ENCODE measurements around the gene RNF151.
A peak's percentile ranks its signal among the peaks of the same experiment; 100 is the strongest.

RNF151 gene

GRCh38 chr16:1997494-1998359 lies 31.1 kb downstream of the RNF151 start:
- Histone ChIP-seq H2BK120ac (ENCODE audit: low read depth, low read length) (no peak overlapping the region), H3K18ac (ENCODE audit: low read depth in 1 of 2, low read length in 2 of 2) (peak overlapping the region in 1 of 2 experiments; percentile 29), H3K14ac (ENCODE audit: low read length in 2 of 2) (no peak overlapping the region), H2BK15ac (ENCODE audit: low read depth, poor library complexity, severe bottlenecking) (no peak overlapping the region), H2BK5ac (ENCODE audit: low read depth, low read length, poor library complexity, severe bottlenecking) (no peak overlapping the region), H3K27ac (ENCODE audit: low read length, poor library complexity, severe bottlenecking) (no peak overlapping the region), H2AK5ac (ENCODE audit: low read length, severe bottlenecking) (no peak overlapping the region), H3K36me3 (ENCODE audit: control insufficient read depth in 1 of 2, insufficient read depth in 2 of 2, low read depth in 1 of 2, low read length in 2 of 2) (peaks cover 62 to 69% of the 10 kb centered on the region in 2 experiments), H3K27me3 (ENCODE audit: control insufficient read depth in 1 of 2, insufficient read depth in 1 of 2, low read length in 2 of 2) (peaks cover 0 to 4% of the 10 kb centered on the region in 2 experiments), H3K23ac (ENCODE audit: low read length in 2 of 2) (no peak overlapping the region), H3K79me1 (replicated peaks; ENCODE audit: low read length, poor library complexity, severe bottlenecking) (peaks cover 25% of the 10 kb centered on the region), H3K4ac (ENCODE audit: low read depth in 1 of 2, low read length in 2 of 2) (no peak overlapping the region), H3K9me3 (ENCODE audit: control insufficient read depth, low read length) (no peaks in the 10 kb centered on the region), H4K8ac (ENCODE audit: low read length) (no peak overlapping the region), H3K4me3 (ENCODE audit: insufficient read depth in 1 of 2, low read depth in 1 of 2, low read length in 2 of 2) (no peak overlapping the region), H3K4me2 (ENCODE audit: low read length, poor library complexity, severe bottlenecking) (no peak overlapping the region), H2AFZ (ENCODE audit: low read depth, low read length) (no peak overlapping the region), H2BK12ac (ENCODE audit: low read length in 2 of 2) (no peak overlapping the region), H4K91ac (ENCODE audit: low read length) (no peak overlapping the region), H3K9ac (ENCODE audit: low read length) (peak overlapping the region; percentile 13), H3K4me1 (ENCODE audit: control insufficient read depth, insufficient read depth, low read depth, low read length) (peaks cover 14% of the 10 kb centered on the region)
- 84% methylated on average over 25 of the region's 26 CpGs for WGBS
- peak; percentile 28 for DNase-seq

DNA sequence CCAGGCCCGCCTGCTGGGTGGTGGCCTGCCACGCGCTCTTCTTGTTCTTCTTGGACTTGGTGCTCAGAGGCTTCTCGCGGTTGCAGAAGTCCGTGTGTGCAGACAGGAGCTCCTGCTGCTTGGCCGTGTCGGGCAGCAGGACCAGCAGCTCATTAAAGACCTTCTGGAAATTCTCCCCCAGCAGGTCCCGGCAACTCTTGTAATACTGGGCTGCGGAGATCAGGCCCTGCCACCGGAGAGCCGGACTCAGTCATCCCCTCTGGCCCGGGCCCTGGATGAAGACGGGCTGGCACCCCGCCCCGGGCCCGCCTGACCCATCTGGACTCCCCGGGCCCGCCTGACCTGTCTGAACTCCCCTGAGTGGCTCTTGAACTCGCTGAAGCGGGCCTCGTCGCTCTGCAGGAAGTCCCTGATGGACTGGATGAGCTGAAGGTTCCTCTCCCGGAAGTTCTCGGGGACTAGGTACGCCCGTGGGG lies 31.7 kb downstream of the RNF151 start:
- Histone ChIP-seq H3K14ac (ENCODE audit: low read length in 2 of 2) (no peak overlapping the region), H2AFZ (ENCODE audit: low read depth, low read length) (no peak overlapping the region), H4K91ac (ENCODE audit: low read length) (no peak overlapping the region), H3K9ac (ENCODE audit: low read length) (no peak overlapping the region), H3K27ac (ENCODE audit: low read length, poor library complexity, severe bottlenecking) (no peak overlapping the region), H2BK120ac (ENCODE audit: low read depth, low read length) (no peak overlapping the region), H3K27me3 (ENCODE audit: control insufficient read depth in 1 of 2, insufficient read depth in 1 of 2, low read length in 2 of 2) (no peaks in the 10 kb centered on the region), H2BK15ac (ENCODE audit: low read depth, poor library complexity, severe bottlenecking) (no peak overlapping the region), H3K4me2 (ENCODE audit: low read length, poor library complexity, severe bottlenecking) (no peak overlapping the region), H3K79me1 (replicated peaks; ENCODE audit: low read length, poor library complexity, severe bottlenecking) (peaks cover 27% of the 10 kb centered on the region), H2BK12ac (ENCODE audit: low read length in 2 of 2) (no peak overlapping the region), H3K4me3 (ENCODE audit: insufficient read depth in 1 of 2, low read depth in 1 of 2, low read length in 2 of 2) (no peak overlapping the region), H3K18ac (ENCODE audit: low read depth in 1 of 2, low read length in 2 of 2) (no peak overlapping the region), H3K9me3 (ENCODE audit: control insufficient read depth, low read length) (no peaks in the 10 kb centered on the region), H3K4ac (ENCODE audit: low read depth in 1 of 2, low read length in 2 of 2) (no peak overlapping the region), H3K36me3 (ENCODE audit: control insufficient read depth in 1 of 2, insufficient read depth in 2 of 2, low read depth in 1 of 2, low read length in 2 of 2) (peaks cover 69 to 73% of the 10 kb centered on the region in 2 experiments), H3K23ac (ENCODE audit: low read length in 2 of 2) (no peak overlapping the region), H4K8ac (ENCODE audit: low read length) (no peak overlapping the region), H2BK5ac (ENCODE audit: low read depth, low read length, poor library complexity, severe bottlenecking) (no peak overlapping the region), H3K4me1 (ENCODE audit: control insufficient read depth, insufficient read depth, low read depth, low read length) (peaks cover 10% of the 10 kb centered on the region), H2AK5ac (ENCODE audit: low read length, severe bottlenecking) (no peak overlapping the region)
- no peak for DNase-seq
- 95% methylated on average over 27 of the region's 27 CpGs for WGBS

GRCh38 chr16:1998852-1999801 lies 32.5 kb downstream of the RNF151 start:
- Histone ChIP-seq H2BK120ac (ENCODE audit: low read depth, low read length) (no peak overlapping the region), H3K4ac (ENCODE audit: low read depth in 1 of 2, low read length in 2 of 2) (no peak overlapping the region), H2BK12ac (ENCODE audit: low read length in 2 of 2) (no peak overlapping the region), H4K91ac (ENCODE audit: low read length) (peak overlapping the region; percentile 14), H4K8ac (ENCODE audit: low read length) (no peak overlapping the region), H3K23ac (ENCODE audit: low read length in 2 of 2) (no peak overlapping the region), H3K4me3 (ENCODE audit: insufficient read depth in 1 of 2, low read depth in 1 of 2, low read length in 2 of 2) (no peak overlapping the region), H3K9me3 (ENCODE audit: control insufficient read depth, low read length) (no peaks in the 10 kb centered on the region), H3K27me3 (ENCODE audit: control insufficient read depth in 1 of 2, insufficient read depth in 1 of 2, low read length in 2 of 2) (no peaks in the 10 kb centered on the region), H2AFZ (ENCODE audit: low read depth, low read length) (no peak overlapping the region), H3K9ac (ENCODE audit: low read length) (no peak overlapping the region), H2BK15ac (ENCODE audit: low read depth, poor library complexity, severe bottlenecking) (peak overlapping the region; percentile 32), H3K18ac (ENCODE audit: low read depth in 1 of 2, low read length in 2 of 2) (no peak overlapping the region), H3K36me3 (ENCODE audit: control insufficient read depth in 1 of 2, insufficient read depth in 2 of 2, low read depth in 1 of 2, low read length in 2 of 2) (peaks cover 74 to 75% of the 10 kb centered on the region in 2 experiments), H3K4me1 (ENCODE audit: control insufficient read depth, insufficient read depth, low read depth, low read length) (peaks cover 12% of the 10 kb centered on the region), H2BK5ac (ENCODE audit: low read depth, low read length, poor library complexity, severe bottlenecking) (no peak overlapping the region), H3K27ac (ENCODE audit: low read length, poor library complexity, severe bottlenecking) (no peak overlapping the region), H3K4me2 (ENCODE audit: low read length, poor library complexity, severe bottlenecking) (no peak overlapping the region), H2AK5ac (ENCODE audit: low read length, severe bottlenecking) (no peak overlapping the region), H3K14ac (ENCODE audit: low read length in 2 of 2) (no peak overlapping the region), H3K79me1 (replicated peaks; ENCODE audit: low read length, poor library complexity, severe bottlenecking) (peaks cover 29% of the 10 kb centered on the region)
- WGBS, result 97% methylated on average over 38 of the region's 39 CpGs
- no peak for DNase-seq

All from mesenchymal stem cell (in vitro differentiated cells and primary cell).